ENCODE measurements around the gene KCTD8. TPM values are rescaled to one million over a fixed set of nuclear protein-coding genes. Genes with fewer than 3 reads are reported as not detected.

KCTD8 gene
- total RNA-seq, 1 experiment from 2014 or later: 1.1 TPM

- no peak overlapping the region for H3K4me3 Mint-ChIP-seq
- H3K27ac Mint-ChIP-seq: no peak overlapping the region
- no peak overlapping the region for H4K91ac ChIP-seq (ENCODE audit: insufficient read length, low read depth, low read length)
- H2BK12ac ChIP-seq (ENCODE audit: insufficient read length, low read depth, low read length): no peak overlapping the region
- WGBS (ENCODE audit: extremely low coverage, insufficient read length, low lambda C conversion rate): no CpG with 5 or more reads among the region's 4 CpGs
- H3K27me3 ChIP-seq (ENCODE audit: insufficient read depth, low read length): no peaks in the 10 kb centered on the region
- no peak overlapping the region for H3K4me2 ChIP-seq (ENCODE audit: insufficient read depth, insufficient read length, low read length)
- no peaks in the 10 kb centered on the region for H3K4me1 ChIP-seq (ENCODE audit: insufficient read depth, low read length)
- H3K56ac ChIP-seq (ENCODE audit: insufficient read length, low read depth, low read length): no peak overlapping the region
- H3K9me3 Mint-ChIP-seq: no peaks in the 10 kb centered on the region; a peak in 2 of 5 replicates
- TF ChIP-seq CTCF (conservative IDR thresholded peaks at IDR 0.05): no peak
- H4K20me1 ChIP-seq (ENCODE audit: control insufficient read depth, insufficient read depth, insufficient read length): no peaks in the 10 kb centered on the region
- no peak overlapping the region for H3K14ac ChIP-seq (ENCODE audit: insufficient read depth, low read length)
- H3K18ac ChIP-seq (ENCODE audit: insufficient read length, low read depth, low read length): no peak overlapping the region
- H3K9me3 ChIP-seq (ENCODE audit: control insufficient read depth, low read depth, low read length): no peaks in the 10 kb centered on the region
- H3K23ac ChIP-seq (ENCODE audit: insufficient read length, low read depth, low read length): no peak overlapping the region
- no peaks in the 10 kb centered on the region for H3K4me1 Mint-ChIP-seq
- no peak overlapping the region for H2AFZ ChIP-seq (ENCODE audit: low read length)
- no peak overlapping the region for H2BK5ac ChIP-seq (ENCODE audit: insufficient read length, low read length)
- H3K4ac ChIP-seq (ENCODE audit: low read depth, low read length): no peak overlapping the region
- no peak overlapping the region for H3K27ac ChIP-seq (ENCODE audit: insufficient read length, low read depth, low read length)
- H2BK120ac ChIP-seq (ENCODE audit: low read depth, low read length, poor library complexity, severe bottlenecking): no peak overlapping the region
- no peaks in the 10 kb centered on the region for H3K79me1 ChIP-seq (ENCODE audit: insufficient read depth, low read depth, low read length, poor library complexity, severe bottlenecking)
- no peaks in the 10 kb centered on the region for H3K27me3 Mint-ChIP-seq (ENCODE audit: low read depth)
- no peak overlapping the region for H4K8ac ChIP-seq (replicated peaks; ENCODE audit: insufficient read length, low read depth, low read length)
- no peaks in the 10 kb centered on the region; a peak in 2 of 7 replicates for H3K36me3 Mint-ChIP-seq (ENCODE audit: insufficient read depth in 1 of 3, low read depth in 3 of 3)
- no peak overlapping the region for H2BK20ac ChIP-seq (ENCODE audit: low read depth, low read length, poor library complexity, severe bottlenecking)
- no peak overlapping the region for H4K5ac ChIP-seq (ENCODE audit: insufficient read length, low read depth, low read length)
- H3K9ac ChIP-seq (ENCODE audit: extremely low read depth, insufficient read length, low read length): no peak overlapping the region
- no peaks in the 10 kb centered on the region for H3K79me2 ChIP-seq (ENCODE audit: insufficient read depth, low read length)
- no peak overlapping the region for H2BK15ac ChIP-seq (ENCODE audit: low read depth, low read length)
- no peaks in the 10 kb centered on the region for H3K23me2 ChIP-seq (ENCODE audit: insufficient read length, low read depth, low read length, poor library complexity, severe bottlenecking)
- DNase-seq: no peak
- H3T11ph ChIP-seq (ENCODE audit: low read length): no peak overlapping the region
- no peak overlapping the region for H2AK5ac ChIP-seq (ENCODE audit: insufficient read length, low read length)
These were observed 287.7 kb downstream of the KCTD8 start for GRCh38 chr4:44160776-44161367.

Data from H9 (cell line).